Measurements from ENCODE around the gene ZNF286A. TPM values are rescaled to one million over a fixed set of nuclear protein-coding genes. Genes with fewer than 3 reads are reported as not detected.
"Not testable (repeated sequence)": the region's sequence is repeated elsewhere in the genome, so short reads cannot be mapped to it uniquely, and the experiment has no call there.

ZNF286A gene
- 10 to 100 TPM; 20.6 to 24.5 (median 22.5) TPM for total RNA-seq (2021; fragmentation: NEBNext Ultra II Directional; extraction: Animal tissue kit (Norgen Biotek cat#: 25700))
- long read RNA-seq, full-length matches to known transcripts = 3 of 5 reads
- long read RNA-seq, partial matches to known transcripts = 0 of 5 reads
- long read RNA-seq, other reads (novel, unspliced or antisense) = 2 of 5 reads

- not testable (repeated sequence) for H3K4me1 Mint-ChIP-seq (ENCODE audit: low read depth); H3K9me3 Mint-ChIP-seq; H3K27me3 Mint-ChIP-seq (ENCODE audit: insufficient read depth)
- peaks cover 16% of the 10 kb centered on the region for H3K36me3 Mint-ChIP-seq (ENCODE audit: low read depth)
- peak within 1 kb of the TSS; percentile 91 for H3K4me3 Mint-ChIP-seq
- peak within 1 kb of the TSS; percentile 72 for H3K27ac Mint-ChIP-seq
- peak; percentile 99 for DNase-seq
These were observed at the start of gene ZNF286A for GRCh38 chr17:15699413-15699924. TSS of gene ZNF286A (plus strand) at chr17:15699752. CDS start at chr17:15700330, 578 bp downstream.

GRCh38 chr17:15649861-15650421 lies 49.6 kb upstream of the ZNF286A start:
- Mint-ChIP-seq H3K36me3 (ENCODE audit: low read depth) (peaks cover 4% of the 10 kb centered on the region; the same call in 1 of the 2 replicates), H3K27ac (peak overlapping the region; percentile 92), H3K27me3 (ENCODE audit: insufficient read depth) (no peaks in the 10 kb centered on the region; the same call in none of the 2 replicates), H3K4me3 (peak overlapping the region; percentile 89), H3K9me3 (no peaks in the 10 kb centered on the region), H3K4me1 (ENCODE audit: low read depth) (peaks cover 72% of the 10 kb centered on the region)
- no peak for DNase-seq
- no peak for TF ChIP-seq CTCF (IDR thresholded peaks at IDR 0.05)

GRCh38 chr17:15650741-15651582 lies 48.6 kb upstream of the ZNF286A start:
- Mint-ChIP-seq H3K27me3 (ENCODE audit: insufficient read depth) (no peaks in the 10 kb centered on the region; the same call in none of the 2 replicates), H3K4me3 (peak overlapping the region; percentile 89), H3K4me1 (ENCODE audit: low read depth) (peaks cover 72% of the 10 kb centered on the region), H3K36me3 (ENCODE audit: low read depth) (peaks cover 4% of the 10 kb centered on the region; the same call in 1 of the 2 replicates), H3K9me3 (no peaks in the 10 kb centered on the region), H3K27ac (peak overlapping the region; percentile 92)
- TF ChIP-seq CTCF (IDR thresholded peaks at IDR 0.05) = peak; percentile 27; the same call in 1 of the 2 replicates
- no peak for DNase-seq

- Mint-ChIP-seq H3K4me1 (ENCODE audit: low read depth) (peaks cover 72% of the 10 kb centered on the region), H3K9me3 (no peaks in the 10 kb centered on the region), H3K27ac (peak overlapping the region; percentile 92), H3K36me3 (ENCODE audit: low read depth) (peaks cover 4% of the 10 kb centered on the region; the same call in 1 of the 2 replicates), H3K27me3 (ENCODE audit: insufficient read depth) (no peaks in the 10 kb centered on the region; the same call in none of the 2 replicates), H3K4me3 (peak overlapping the region; percentile 89)
- DNase-seq = peak; percentile 100
- no peak for TF ChIP-seq CTCF (IDR thresholded peaks at IDR 0.05)
These were observed 47.9 kb upstream of the ZNF286A start for GRCh38 chr17:15651583-15652110.

GRCh38 chr17:15652960-15653359 lies 46.6 kb upstream of the ZNF286A start:
- peak overlapping the region; percentile 50 for H3K4me3 Mint-ChIP-seq
- peaks cover 68% of the 10 kb centered on the region for H3K4me1 Mint-ChIP-seq (ENCODE audit: low read depth)
- no peak for TF ChIP-seq CTCF (IDR thresholded peaks at IDR 0.05)
- H3K36me3 Mint-ChIP-seq (ENCODE audit: low read depth) = peaks cover 12% of the 10 kb centered on the region
- H3K27me3 Mint-ChIP-seq (ENCODE audit: insufficient read depth) = no peaks in the 10 kb centered on the region; the same call in none of the 2 replicates
- no peaks in the 10 kb centered on the region for H3K9me3 Mint-ChIP-seq
- no peak for DNase-seq
- peak overlapping the region; percentile 92 for H3K27ac Mint-ChIP-seq

- not testable (repeated sequence) for H3K27me3 Mint-ChIP-seq (ENCODE audit: insufficient read depth); DNase-seq; H3K36me3 Mint-ChIP-seq (ENCODE audit: low read depth); H3K4me3 Mint-ChIP-seq; H3K9me3 Mint-ChIP-seq
- peaks cover 64% of the 10 kb centered on the region for H3K4me1 Mint-ChIP-seq (ENCODE audit: low read depth)
- peak overlapping the region; percentile 65; the same call in 1 of the 2 replicates for H3K27ac Mint-ChIP-seq
These were observed 45.2 kb upstream of the ZNF286A start for GRCh38 chr17:15654401-15654800.
